Parathyroid adenoma (tissue), 2 donors: Measurements from ENCODE around the gene RNFT2.

Source experiments
- H2AFZ ChIP-seq: fragments of 300-600 bp; sonication (generic); one replicate; pipeline ENCODE4 v1.7.0; 2017; ENCODE audit warnings: antibody characterized with exemption, mild to moderate bottlenecking
- H3K27ac ChIP-seq: fragments of 300-600 bp; sonication (generic); one replicate; pipeline ENCODE4 v1.7.0; 2017
- H3K27me3 ChIP-seq: fragments of 300-600 bp; sonication (generic); one replicate; pipeline ENCODE4 v1.7.0; 2017; ENCODE audit warnings: low read length; ENCODE audit not compliant: control insufficient read depth, insufficient read depth
- H3K36me3 ChIP-seq: fragments of 300-600 bp; sonication (generic); one replicate; pipeline ENCODE4 v1.7.0; 2017; ENCODE audit warnings: low read length; ENCODE audit not compliant: control insufficient read depth, insufficient read depth
- H3K4me1 ChIP-seq: fragments of 300-600 bp; sonication (generic); one replicate; pipeline ENCODE4 v1.7.0; 2017; ENCODE audit warnings: control low read depth
- H3K4me2 ChIP-seq: fragments of 300-600 bp; sonication (generic); one replicate; pipeline ENCODE4 v1.7.0; 2017; ENCODE audit warnings: low read length
- H3K4me3 ChIP-seq: fragments of 300-600 bp; sonication (generic); one replicate; pipeline ENCODE4 v1.7.0; 2017; ENCODE audit warnings: low read depth, low read length
- H3K79me2 ChIP-seq: fragments of 300-600 bp; sonication (generic); one replicate; pipeline ENCODE4 v1.7.0; 2017; ENCODE audit warnings: control low read depth
- H3K9ac ChIP-seq: fragments of 300-600 bp; sonication (generic); one replicate; pipeline ENCODE4 v1.7.0; 2017; ENCODE audit warnings: mild to moderate bottlenecking
- H3K9me3 ChIP-seq: fragments of 300-600 bp; sonication (generic); one replicate; pipeline ENCODE4 v1.7.0; 2017; ENCODE audit warnings: low read length; ENCODE audit not compliant: control insufficient read depth
- CTCF ChIP-seq: fragments of 300-600 bp; sonication (generic); IDR thresholded peaks from one replicate; pipeline ENCODE4 v1.7.0; 2017; ENCODE audit warnings: antibody characterized with exemption, mild to moderate bottlenecking
- donor health status: primary hyperparathyroidism.

RNFT2 gene

GRCh38 chr12:116855744-116856470 lies 117.8 kb downstream of the RNFT2 start:
- no peaks in the 10 kb centered on the region for H3K79me2 ChIP-seq
- H3K4me2 ChIP-seq: no peak overlapping the region
- no peaks in the 10 kb centered on the region for H3K9me3 ChIP-seq
- no peaks in the 10 kb centered on the region for H3K4me1 ChIP-seq
- H3K27ac ChIP-seq: no peak overlapping the region
- no peak for TF ChIP-seq CTCF
- H2AFZ ChIP-seq: no peak overlapping the region
- no peak overlapping the region for H3K9ac ChIP-seq
- H3K36me3 ChIP-seq: no peaks in the 10 kb centered on the region
- no peak overlapping the region for H3K4me3 ChIP-seq
- no peaks in the 10 kb centered on the region for H3K27me3 ChIP-seq

- no peak overlapping the region for H3K4me2 ChIP-seq
- H3K4me3 ChIP-seq: no peak overlapping the region
- no peaks in the 10 kb centered on the region for H3K27me3 ChIP-seq
- H3K36me3 ChIP-seq: no peaks in the 10 kb centered on the region
- no peaks in the 10 kb centered on the region for H3K4me1 ChIP-seq
- no peak for TF ChIP-seq CTCF
- no peak overlapping the region for H3K9ac ChIP-seq
- H3K79me2 ChIP-seq: no peaks in the 10 kb centered on the region
- no peak overlapping the region for H2AFZ ChIP-seq
- no peaks in the 10 kb centered on the region for H3K9me3 ChIP-seq
- no peak overlapping the region for H3K27ac ChIP-seq
Observed at GRCh38 chr12:116856729-116857128, 118.6 kb downstream of the RNFT2 start.

- no peak overlapping the region for H3K4me2 ChIP-seq
- no peak overlapping the region for H3K9ac ChIP-seq
- H3K4me1 ChIP-seq: no peaks in the 10 kb centered on the region
- no peak overlapping the region for H3K4me3 ChIP-seq
- no peaks in the 10 kb centered on the region for H3K36me3 ChIP-seq
- H3K27ac ChIP-seq: no peak overlapping the region
- no peaks in the 10 kb centered on the region for H3K79me2 ChIP-seq
- H3K27me3 ChIP-seq: no peaks in the 10 kb centered on the region
- H2AFZ ChIP-seq: no peak overlapping the region
- no peaks in the 10 kb centered on the region for H3K9me3 ChIP-seq
- TF ChIP-seq CTCF: no peak
Observed at GRCh38 chr12:116859079-116859478, 121.0 kb downstream of the RNFT2 start.

GRCh38 chr12:116860263-116860662 lies 122.1 kb downstream of the RNFT2 start:
- Histone ChIP-seq H3K27me3 (no peaks in the 10 kb centered on the region), H3K4me3 (no peak overlapping the region), H3K27ac (no peak overlapping the region), H3K4me1 (no peaks in the 10 kb centered on the region), H3K79me2 (no peaks in the 10 kb centered on the region), H3K36me3 (no peaks in the 10 kb centered on the region), H3K9ac (no peak overlapping the region), H3K4me2 (no peak overlapping the region), H3K9me3 (no peaks in the 10 kb centered on the region), H2AFZ (no peak overlapping the region)
- TF ChIP-seq CTCF: no peak

- Histone ChIP-seq H2AFZ (no peak overlapping the region), H3K79me2 (no peaks in the 10 kb centered on the region), H3K9me3 (no peaks in the 10 kb centered on the region), H3K9ac (no peak overlapping the region), H3K4me1 (no peaks in the 10 kb centered on the region), H3K27me3 (no peaks in the 10 kb centered on the region), H3K4me2 (no peak overlapping the region), H3K27ac (no peak overlapping the region), H3K36me3 (no peaks in the 10 kb centered on the region), H3K4me3 (no peak overlapping the region)
- TF ChIP-seq CTCF: no peak
Observed at GRCh38 chr12:116861320-116861719, 123.2 kb downstream of the RNFT2 start.
